ENCODE data around the gene ITPA.

ITPA gene

DNA sequence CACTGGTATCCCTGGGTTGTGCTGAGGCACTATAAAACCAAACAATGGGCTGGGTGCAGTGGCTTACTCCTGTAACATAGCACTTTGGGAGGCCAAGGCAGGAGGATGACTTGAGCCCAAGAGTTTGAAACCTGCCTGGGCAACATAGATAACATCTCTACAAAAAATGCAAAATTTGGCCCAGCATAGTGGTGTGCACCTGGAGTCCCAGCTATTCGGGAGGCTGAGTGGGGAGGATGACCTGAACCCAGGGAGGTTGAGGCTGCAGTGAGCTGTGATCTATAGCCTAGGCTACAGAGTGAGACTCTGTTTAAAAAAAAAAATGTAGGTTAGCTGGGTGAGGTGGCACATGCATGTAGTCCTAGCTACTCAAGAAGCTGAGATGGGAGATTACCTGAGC is 37.4 kb downstream of the ITPA start:
- no peak for DNase-seq

DNA sequence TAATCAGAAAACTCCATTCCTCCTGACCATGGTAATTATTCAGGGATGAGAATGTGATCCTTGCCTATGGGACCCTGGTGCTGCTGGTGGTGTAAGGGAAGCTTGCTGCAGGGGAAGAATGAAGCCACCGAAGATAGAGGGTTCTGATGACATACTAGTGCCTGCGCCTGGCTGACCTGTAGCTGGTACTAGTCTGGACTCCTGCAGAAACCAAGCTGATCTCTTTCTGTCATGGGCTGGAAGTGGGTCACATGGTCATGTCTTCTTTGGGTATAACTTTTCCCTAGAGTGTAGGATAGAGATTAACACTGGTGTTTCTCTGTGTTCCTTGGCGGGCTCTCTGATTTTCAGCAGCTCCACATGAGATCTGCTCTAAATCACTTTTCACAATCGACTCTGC is 38.3 kb downstream of the ITPA start:
- DNase-seq, result no peak

GRCh38 chr20:3248167-3248992 is 39.1 kb downstream of the ITPA start:
- DNase-seq, result peak; percentile 22 to 38

DNA sequence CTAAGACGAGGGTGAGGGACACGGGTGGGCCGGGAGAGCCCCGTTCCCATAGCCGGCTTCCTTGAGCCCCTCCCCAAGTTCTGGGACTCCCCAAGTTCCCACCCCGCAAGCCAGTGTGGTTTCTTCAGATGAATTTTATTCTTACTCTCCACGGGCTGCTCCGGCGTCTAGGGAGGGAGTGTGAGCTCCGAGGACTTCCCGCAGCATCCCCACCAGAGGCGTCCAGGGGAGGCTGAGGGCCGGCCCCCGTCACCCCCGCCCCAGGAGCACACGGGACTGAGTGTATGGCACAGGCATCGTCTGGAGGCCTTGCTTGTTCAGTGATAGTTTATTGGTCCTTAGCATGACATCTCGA is 39.7 kb downstream of the ITPA start:
- DNase-seq, result no peak

DNA sequence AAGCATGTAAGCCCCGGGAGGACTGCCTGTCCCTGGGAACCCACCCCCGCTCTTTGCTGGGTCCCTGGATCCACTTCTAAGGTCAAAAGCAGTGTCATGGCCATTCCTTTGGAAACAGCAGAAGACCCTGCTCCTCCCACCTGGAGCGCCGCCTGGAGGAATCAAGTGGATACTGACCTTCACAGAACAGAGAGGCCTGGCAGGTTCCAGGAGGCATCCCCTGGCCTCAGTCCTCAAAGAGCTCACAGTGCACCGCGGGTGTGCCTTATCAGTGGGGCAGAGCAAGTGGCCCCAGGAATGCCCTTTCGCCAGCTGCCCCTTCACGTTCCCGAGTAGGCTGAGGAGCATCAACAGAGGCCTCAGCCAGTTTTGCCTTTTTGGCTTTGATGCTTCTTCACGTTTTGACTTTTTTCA is 40.8 kb downstream of the ITPA start:
- no peak for DNase-seq

GRCh38 chr20:3251806-3252205 is 42.5 kb downstream of the ITPA start:
- DNase-seq, result no peak

- DNase-seq, result no peak
Measured at GRCh38 chr20:3255728-3256127, 46.4 kb downstream of the ITPA start.

DNA sequence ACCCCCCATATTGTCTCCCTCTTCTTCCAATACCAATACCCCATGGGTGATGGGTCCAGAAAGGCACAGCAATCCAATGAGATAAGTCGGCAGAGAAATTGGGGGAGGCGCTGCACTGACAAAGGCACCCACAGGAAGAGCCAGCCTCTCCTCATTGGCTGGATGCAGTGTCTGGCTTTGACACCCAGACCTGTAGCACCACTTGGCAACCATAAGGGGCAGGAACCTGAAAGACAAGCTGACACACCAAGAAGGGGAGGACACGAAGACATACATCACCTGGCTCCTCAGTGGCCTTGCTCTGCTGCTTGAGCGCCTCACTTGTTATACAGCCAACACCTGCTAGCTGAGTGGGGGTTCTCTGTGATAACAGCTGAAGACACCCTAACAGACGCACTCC is 49.1 kb downstream of the ITPA start:
- DNase-seq, result no peak

DNA sequence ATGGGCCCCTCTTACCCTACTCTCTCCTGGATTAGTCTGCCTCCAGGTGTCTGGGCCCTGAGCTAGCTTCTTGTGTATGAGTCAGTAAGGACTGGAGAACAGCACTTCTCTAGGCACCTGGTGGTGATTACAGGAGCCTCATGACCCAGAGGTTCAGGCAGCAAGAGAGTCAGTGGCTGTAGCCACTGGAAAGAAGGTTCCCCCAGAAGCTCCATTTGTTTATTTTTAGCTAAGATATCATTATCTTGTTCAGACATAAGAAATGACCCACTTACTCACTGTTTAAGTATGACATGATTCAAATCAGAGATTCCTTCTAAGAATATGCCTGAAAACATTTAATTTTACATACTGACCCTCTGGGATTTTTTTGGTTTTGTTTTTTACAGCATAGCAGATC is 53.3 kb downstream of the ITPA start:
- DNase-seq, result no peak

GRCh38 chr20:3270051-3270450 is 60.8 kb downstream of the ITPA start:
- no peak for DNase-seq

DNA sequence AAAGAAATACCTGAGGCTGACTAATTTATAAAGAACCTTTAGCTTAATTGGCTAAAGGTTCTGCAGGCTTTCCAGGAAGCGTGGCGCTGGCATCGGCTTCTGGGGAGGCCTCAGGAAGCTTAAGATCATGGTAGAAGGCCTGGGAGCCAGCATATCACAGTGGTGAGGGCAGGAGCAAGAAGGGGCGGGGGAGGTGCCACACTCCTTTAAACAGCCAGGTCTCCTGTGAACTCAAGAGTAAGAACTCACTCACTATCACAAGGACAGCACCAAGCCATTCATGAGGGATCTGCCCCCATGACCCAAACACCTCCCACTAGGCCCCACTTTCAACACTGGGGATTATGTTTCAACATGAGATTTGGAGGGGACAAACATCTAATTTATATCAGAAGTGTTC is 64.1 kb downstream of the ITPA start:
- no peak for DNase-seq

Measured in activated CD4-positive, alpha-beta T cell treated with anti-CD3 and anti-CD28 coated beads, Interleukin-2, amount 50 U/mL, for 48 hours (primary cell).